ENCODE data around the gene PIK3R4.

- TF ChIP-seq CTCF (conservative IDR thresholded peaks at IDR 0.05; ENCODE audit: low read length), result no peak
- TF ChIP-seq EZH2phosphoT487 (IDR thresholded peaks at IDR 0.05; ENCODE audit: borderline replicate concordance), result no peak
These were observed 54.2 kb downstream of the PIK3R4 start for GRCh38 chr3:130692455-130692854.
